ENCODE measurements around the gene FXYD6. TPM values are rescaled to one million over a fixed set of nuclear protein-coding genes. Genes with fewer than 3 reads are reported as not detected.

Gene FXYD6
- total and polyA plus RNA-seq, 4 experiments from 2014 or later, result 0.15 TPM; not detected in 3

- peaks cover 0 to 2% of the 10 kb centered on the region in 2 donors for H3K27me3 Mint-ChIP-seq
- H3K4me1 Mint-ChIP-seq, result peaks cover 1 to 5% (median 3%) of the 10 kb centered on the region in 4 donors
- Histone ChIP-seq H3K4me3 (ENCODE audit: low read length in 2 of 2) (no peak overlapping the region), H3K27ac (ENCODE audit: low read depth, low read length) (no peak overlapping the region), H3K4me1 (ENCODE audit: insufficient read depth, low read length) (no peaks in the 10 kb centered on the region), H3K9me3 (ENCODE audit: control insufficient read depth in 1 of 2, low read length in 2 of 2) (no peaks in the 10 kb centered on the region), H3K36me3 (ENCODE audit: insufficient read depth, low read length) (no peaks in the 10 kb centered on the region), H3K27me3 (ENCODE audit: insufficient read depth, low read length) (no peaks in the 10 kb centered on the region)
- peak overlapping the region in 1 of 7 donors; percentile 67 for H3K27ac Mint-ChIP-seq
- no peak for DNase-seq
- peaks cover 0 to 4% of the 10 kb centered on the region in 2 donors for H3K36me3 Mint-ChIP-seq
- ChIA-PET CTCF (ENCODE audit: partially characterized antibody) (no interaction called here), POLR2A (ENCODE audit: partially characterized antibody) (no interaction called here)
- intact Hi-C loops (cut with micrococcal nuclease), result no loop called here
- no peaks in the 10 kb centered on the region for H3K9me3 Mint-ChIP-seq
- no peak overlapping the region for H3K4me3 Mint-ChIP-seq
Measured at GRCh38 chr11:117910525-117910924, 34.1 kb upstream of the FXYD6 start.

- Histone ChIP-seq H3K36me3 (ENCODE audit: insufficient read depth, low read length) (no peaks in the 10 kb centered on the region), H3K27me3 (ENCODE audit: insufficient read depth, low read length) (no peaks in the 10 kb centered on the region), H3K27ac (ENCODE audit: low read depth, low read length) (no peak overlapping the region), H3K9me3 (ENCODE audit: control insufficient read depth in 1 of 2, low read length in 2 of 2) (no peaks in the 10 kb centered on the region), H3K4me1 (ENCODE audit: insufficient read depth, low read length) (no peaks in the 10 kb centered on the region), H3K4me3 (ENCODE audit: low read length in 2 of 2) (no peak overlapping the region)
- H3K27ac Mint-ChIP-seq, result peak overlapping the region in 1 of 7 donors; percentile 63
- intact Hi-C loops (cut with micrococcal nuclease), result no loop called here
- ChIA-PET CTCF (ENCODE audit: partially characterized antibody) (interaction anchor here (0.8 kb wide), 1 partner anchor 37 kb away, joined by 3 read pairs; no protein-coding TSS in a partner anchor), POLR2A (ENCODE audit: partially characterized antibody) (no interaction called here)
- no peak overlapping the region for H3K4me3 Mint-ChIP-seq
- H3K4me1 Mint-ChIP-seq, result peaks cover 1 to 5% (median 3%) of the 10 kb centered on the region in 4 donors
- no peaks in the 10 kb centered on the region for H3K9me3 Mint-ChIP-seq
- H3K27me3 Mint-ChIP-seq, result peaks cover 0 to 2% of the 10 kb centered on the region in 2 donors
- no peak for DNase-seq
- peaks cover 0 to 4% of the 10 kb centered on the region in 2 donors for H3K36me3 Mint-ChIP-seq
Measured at GRCh38 chr11:117909611-117910382, 33.3 kb upstream of the FXYD6 start.

- no peaks in the 10 kb centered on the region for H3K36me3 ChIP-seq (ENCODE audit: insufficient read depth, low read length)
- DNase-seq, result no peak
- no peak overlapping the region for H3K4me3 Mint-ChIP-seq
- H3K4me1 Mint-ChIP-seq, result peaks cover under 1 to 5% (median 3%) of the 10 kb centered on the region in 4 donors
- H3K27me3 Mint-ChIP-seq, result peaks cover 0 to under 1% of the 10 kb centered on the region in 2 donors
- no peak overlapping the region for H3K4me3 ChIP-seq (ENCODE audit: low read length in 2 of 2)
- H3K27ac Mint-ChIP-seq, result peak overlapping the region in 1 of 7 donors; percentile 63
- no peaks in the 10 kb centered on the region for H3K4me1 ChIP-seq (ENCODE audit: insufficient read depth, low read length)
- intact Hi-C loops (cut with micrococcal nuclease), result no loop called here
- CTCF ChIA-PET (ENCODE audit: partially characterized antibody), result interaction anchor here (0.8 kb wide), 1 partner anchor 38 kb away, joined by 3 read pairs; no protein-coding TSS in a partner anchor
- peaks cover 0 to 4% of the 10 kb centered on the region in 2 donors for H3K36me3 Mint-ChIP-seq
- no peaks in the 10 kb centered on the region for H3K27me3 ChIP-seq (ENCODE audit: insufficient read depth, low read length)
- no peaks in the 10 kb centered on the region for H3K9me3 ChIP-seq (ENCODE audit: control insufficient read depth in 1 of 2, low read length in 2 of 2)
- no peak overlapping the region for H3K27ac ChIP-seq (ENCODE audit: low read depth, low read length)
- no peaks in the 10 kb centered on the region for H3K9me3 Mint-ChIP-seq
- POLR2A ChIA-PET (ENCODE audit: partially characterized antibody), result no interaction called here
Measured at GRCh38 chr11:117908959-117909610, 32.6 kb upstream of the FXYD6 start.

GRCh38 chr11:117908109-117908895, 31.8 kb upstream of the FXYD6 start:
- no peak overlapping the region for H3K27ac ChIP-seq (ENCODE audit: low read depth, low read length)
- no peaks in the 10 kb centered on the region for H3K9me3 Mint-ChIP-seq
- H3K36me3 ChIP-seq (ENCODE audit: insufficient read depth, low read length), result no peaks in the 10 kb centered on the region
- H3K4me3 ChIP-seq (ENCODE audit: low read length in 2 of 2), result no peak overlapping the region
- CTCF ChIA-PET (ENCODE audit: partially characterized antibody), result interaction anchor here (0.9 to 1.0 kb wide), 2 partner anchors 16 to 100 kb away, joined by 3 read pairs; no protein-coding TSS in a partner anchor
- no peaks in the 10 kb centered on the region for H3K9me3 ChIP-seq (ENCODE audit: control insufficient read depth in 1 of 2, low read length in 2 of 2)
- H3K36me3 Mint-ChIP-seq, result peaks cover 0 to 4% of the 10 kb centered on the region in 2 donors
- POLR2A ChIA-PET (ENCODE audit: partially characterized antibody), result no interaction called here
- H3K4me3 Mint-ChIP-seq, result no peak overlapping the region
- H3K27me3 Mint-ChIP-seq, result no peaks in the 10 kb centered on the region
- DNase-seq, result no peak
- H3K27me3 ChIP-seq (ENCODE audit: insufficient read depth, low read length), result no peaks in the 10 kb centered on the region
- H3K27ac Mint-ChIP-seq, result no peak overlapping the region
- H3K4me1 ChIP-seq (ENCODE audit: insufficient read depth, low read length), result no peaks in the 10 kb centered on the region
- H3K4me1 Mint-ChIP-seq, result peaks cover 0 to 5% (median 3%) of the 10 kb centered on the region in 4 donors
- intact Hi-C loops (cut with micrococcal nuclease), result no loop called here

- H3K27me3 Mint-ChIP-seq, result no peaks in the 10 kb centered on the region
- Histone ChIP-seq H3K27ac (ENCODE audit: low read depth, low read length) (no peak overlapping the region), H3K9me3 (ENCODE audit: control insufficient read depth in 1 of 2, low read length in 2 of 2) (no peaks in the 10 kb centered on the region), H3K36me3 (ENCODE audit: insufficient read depth, low read length) (no peaks in the 10 kb centered on the region), H3K27me3 (ENCODE audit: insufficient read depth, low read length) (no peaks in the 10 kb centered on the region), H3K4me3 (ENCODE audit: low read length in 2 of 2) (no peak overlapping the region), H3K4me1 (ENCODE audit: insufficient read depth, low read length) (no peaks in the 10 kb centered on the region)
- intact Hi-C loops (cut with micrococcal nuclease), result no loop called here
- ChIA-PET POLR2A (ENCODE audit: partially characterized antibody) (no interaction called here), CTCF (ENCODE audit: partially characterized antibody) (interaction anchor here (0.9 to 1.5 kb wide), 3 partner anchors 15 to 100 kb away, joined by 3 to 6 read pairs (median 3); no protein-coding TSS in a partner anchor)
- DNase-seq, result peak; percentile 31 to 69 (median 47)
- H3K4me3 Mint-ChIP-seq, result no peak overlapping the region
- no peaks in the 10 kb centered on the region for H3K9me3 Mint-ChIP-seq
- no peak overlapping the region for H3K27ac Mint-ChIP-seq
- peaks cover 0 to 4% of the 10 kb centered on the region in 2 donors for H3K36me3 Mint-ChIP-seq
- H3K4me1 Mint-ChIP-seq, result peaks cover 0 to 5% (median 3%) of the 10 kb centered on the region in 4 donors
Measured at GRCh38 chr11:117907276-117908108, 31.0 kb upstream of the FXYD6 start.

- CTCF ChIA-PET (ENCODE audit: partially characterized antibody), result interaction anchor here (0.6 to 1.5 kb wide), 2 partner anchors 40 to 83 kb away, joined by 4 to 6 read pairs; no protein-coding TSS in a partner anchor
- Mint-ChIP-seq H3K36me3 (peaks cover 0 to 4% of the 10 kb centered on the region in 2 donors), H3K4me1 (peaks cover 0 to 5% (median 3%) of the 10 kb centered on the region in 4 donors), H3K27me3 (no peaks in the 10 kb centered on the region), H3K27ac (peak overlapping the region in 1 of 7 donors; percentile 23), H3K9me3 (no peaks in the 10 kb centered on the region), H3K4me3 (no peak overlapping the region)
- H3K36me3 ChIP-seq (ENCODE audit: insufficient read depth, low read length), result no peaks in the 10 kb centered on the region
- no peak overlapping the region for H3K27ac ChIP-seq (ENCODE audit: low read depth, low read length)
- intact Hi-C loops (cut with micrococcal nuclease), result no loop called here
- no peaks in the 10 kb centered on the region for H3K4me1 ChIP-seq (ENCODE audit: insufficient read depth, low read length)
- H3K4me3 ChIP-seq (ENCODE audit: low read length in 2 of 2), result no peak overlapping the region
- DNase-seq, result no peak
- POLR2A ChIA-PET (ENCODE audit: partially characterized antibody), result no interaction called here
- no peaks in the 10 kb centered on the region for H3K9me3 ChIP-seq (ENCODE audit: control insufficient read depth in 1 of 2, low read length in 2 of 2)
- H3K27me3 ChIP-seq (ENCODE audit: insufficient read depth, low read length), result no peaks in the 10 kb centered on the region
Measured at GRCh38 chr11:117906710-117907109, 30.3 kb upstream of the FXYD6 start.
